Natural killer cell (primary cell): ENCODE data around the gene PHF20. TPM values are rescaled to one million over a fixed set of nuclear protein-coding genes. Genes with fewer than 3 reads are reported as not detected.

ENCODE experiments used
- ATAC-seq, 3 donors: fragments of 150-1000 bp in 2 of 3; fragments of 200-7000 bp in 1 of 3; cut with Tn5 transposase; 1 replicate in 1 of 3; 2 replicates in 2 of 3; pipeline ENCODE4 v1.10.0; 2021; ENCODE audit warnings: mild to moderate bottlenecking in 2 of 3, moderate library complexity in 2 of 3
- DNase-seq, 2 donors: peaks; one replicate each; pipeline versions ENCODE4 v3.0.0 to v3.0.0-alpha.2; 2013 to 2021; ENCODE audit warnings: mixed read lengths in 1 of 2
- H3K27ac ChIP-seq: one replicate; pipeline ENCODE4 v1.5.1; 2013; ENCODE audit warnings: mild to moderate bottlenecking, low read length
- H3K27me3 ChIP-seq: one replicate; pipeline ENCODE4 v1.6.1; 2013; ENCODE audit warnings: low read length; ENCODE audit not compliant: control insufficient read depth, insufficient read depth
- H3K36me3 ChIP-seq: one replicate; pipeline ENCODE4 v1.6.1; 2013; ENCODE audit warnings: low read length; ENCODE audit not compliant: control insufficient read depth, insufficient read depth
- H3K4me1 ChIP-seq: one replicate; pipeline ENCODE4 v1.6.1; 2013; ENCODE audit warnings: low read length; ENCODE audit not compliant: control insufficient read depth, insufficient read depth
- H3K4me3 ChIP-seq: one replicate; pipeline ENCODE4 v1.5.1; 2013; ENCODE audit warnings: low read length
- H3K9me3 ChIP-seq: one replicate; pipeline ENCODE4 v1.6.1; 2013; ENCODE audit warnings: low read length; ENCODE audit not compliant: control insufficient read depth, insufficient read depth
- H3K27ac Mint-ChIP-seq, 2 donors: one replicate each; pipeline ENCODE4 v1.8.0; 2022; ENCODE audit warnings: mild to moderate bottlenecking in 2 of 2, mixed read lengths in 2 of 2, moderate library complexity in 1 of 2
- H3K27me3 Mint-ChIP-seq, 2 donors: one replicate each; pipeline ENCODE4 v1.8.0; 2022; ENCODE audit warnings: low read depth in 2 of 2, mixed read lengths in 2 of 2
- H3K36me3 Mint-ChIP-seq: one replicate; pipeline ENCODE4 v1.8.0; 2022; ENCODE audit warnings: mixed read lengths
- H3K4me1 Mint-ChIP-seq, 2 donors: one replicate each; pipeline ENCODE4 v1.8.0; 2022; ENCODE audit warnings: mixed read lengths in 2 of 2
- H3K4me3 Mint-ChIP-seq: one replicate; pipeline ENCODE4 v1.8.0; 2022; ENCODE audit warnings: mild to moderate bottlenecking, moderate library complexity, mixed read lengths
- H3K9me3 Mint-ChIP-seq, 2 donors: one replicate each; pipeline ENCODE4 v1.8.0; 2022; ENCODE audit warnings: mixed read lengths in 2 of 2
- WGBS: methylation state at CpG from one replicate; pipeline ENCODE4 v1.1.7; 2013; ENCODE audit warnings: missing lambda C conversion rate; ENCODE audit not compliant: insufficient coverage; 5-methylcytosine and 5-hydroxymethylcytosine counted together
- intact Hi-C: fragments of 100-400 bp; cut with micrococcal nuclease; formaldehyde crosslinking; loops from one replicate; pipeline ENCODE4 v1.14.2; 2022
- total RNA-seq, 4 donors: library from RNA; stranded (reverse); fragments of 120-200 nt in 1 of 4; gene quantifications; one replicate each; pipeline versions ENCODE4 v1.2.3 to v1.2.4, GENCODE V29; 2013 to 2022
- TF ChIP-seq, protein P1 (sequence below): fragments of 200-600 bp; IDR thresholded peaks from one replicate; pipeline ENCODE4 v1.8.0; 2022; ENCODE audit warnings: antibody characterized with exemption

The PHF20 gene
- total RNA-seq, 3 donors from 2014 or later (not counting 1 experiment from before 2014, with no cell fraction given) = 151 to 165 (median 161) TPM

DNA sequence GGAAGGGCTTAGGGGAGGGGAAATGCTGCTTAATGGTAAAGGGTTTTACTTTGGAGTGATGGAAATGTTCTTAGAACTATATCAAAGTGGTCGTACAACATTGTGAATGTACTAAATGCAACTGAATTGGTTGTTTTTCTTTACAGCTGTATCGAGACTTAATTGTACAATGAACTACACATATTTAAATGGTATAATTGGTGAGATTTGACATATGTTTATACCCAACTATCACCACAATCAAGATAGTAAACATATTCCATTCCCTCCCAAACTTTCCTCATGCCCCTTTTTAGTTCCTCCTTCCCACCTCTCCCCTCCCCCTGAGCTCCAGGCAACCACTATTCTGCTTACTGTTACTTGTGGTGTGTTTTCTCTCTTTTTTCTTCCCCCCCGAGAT is 138.4 kb downstream of the PHF20 start:
- no peaks in the 10 kb centered on the region for H3K4me1 ChIP-seq
- intact Hi-C loops = no loop called here
- H3K36me3 ChIP-seq = peaks cover 30% of the 10 kb centered on the region
- no peaks in the 10 kb centered on the region for H3K9me3 ChIP-seq
- H3K27me3 ChIP-seq = no peaks in the 10 kb centered on the region
- no peak overlapping the region for H3K27ac ChIP-seq
- Mint-ChIP-seq H3K36me3 (no peaks in the 10 kb centered on the region), H3K4me1 (peaks cover 19 to 25% of the 10 kb centered on the region in 2 donors), H3K27ac (peak overlapping the region in 1 of 2 donors; percentile 16), H3K27me3 (no peaks in the 10 kb centered on the region), H3K9me3 (no peaks in the 10 kb centered on the region), H3K4me3 (no peak overlapping the region)
- DNase-seq (no peak), ATAC-seq (no peak)
- TF ChIP-seq, protein P1, sequence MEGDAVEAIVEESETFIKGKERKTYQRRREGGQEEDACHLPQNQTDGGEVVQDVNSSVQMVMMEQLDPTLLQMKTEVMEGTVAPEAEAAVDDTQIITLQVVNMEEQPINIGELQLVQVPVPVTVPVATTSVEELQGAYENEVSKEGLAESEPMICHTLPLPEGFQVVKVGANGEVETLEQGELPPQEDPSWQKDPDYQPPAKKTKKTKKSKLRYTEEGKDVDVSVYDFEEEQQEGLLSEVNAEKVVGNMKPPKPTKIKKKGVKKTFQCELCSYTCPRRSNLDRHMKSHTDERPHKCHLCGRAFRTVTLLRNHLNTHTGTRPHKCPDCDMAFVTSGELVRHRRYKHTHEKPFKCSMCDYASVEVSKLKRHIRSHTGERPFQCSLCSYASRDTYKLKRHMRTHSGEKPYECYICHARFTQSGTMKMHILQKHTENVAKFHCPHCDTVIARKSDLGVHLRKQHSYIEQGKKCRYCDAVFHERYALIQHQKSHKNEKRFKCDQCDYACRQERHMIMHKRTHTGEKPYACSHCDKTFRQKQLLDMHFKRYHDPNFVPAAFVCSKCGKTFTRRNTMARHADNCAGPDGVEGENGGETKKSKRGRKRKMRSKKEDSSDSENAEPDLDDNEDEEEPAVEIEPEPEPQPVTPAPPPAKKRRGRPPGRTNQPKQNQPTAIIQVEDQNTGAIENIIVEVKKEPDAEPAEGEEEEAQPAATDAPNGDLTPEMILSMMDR = no peak
- 100% methylated on average over 2 of the region's 3 CpGs for WGBS
- H3K4me3 ChIP-seq = no peak overlapping the region

DNA sequence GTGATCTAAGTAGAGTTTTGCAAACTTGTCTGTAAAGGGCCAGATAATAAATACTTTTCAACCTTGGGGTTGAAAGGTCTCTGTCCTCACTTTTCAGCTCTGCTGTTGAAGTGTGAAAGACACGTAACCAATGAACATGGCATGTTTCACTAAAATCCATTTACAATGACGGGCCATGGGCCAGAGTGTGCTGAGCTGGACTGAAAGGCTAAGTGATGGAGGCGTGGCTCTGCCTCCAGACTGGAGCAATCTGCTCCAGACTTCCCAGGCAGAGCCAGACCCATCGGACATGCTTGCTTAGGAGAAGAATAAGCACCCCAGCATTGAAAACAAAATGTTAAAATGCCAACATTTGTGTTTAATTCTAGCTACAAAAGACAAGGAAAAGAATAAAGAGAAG is 141.1 kb downstream of the PHF20 start:
- H3K36me3 Mint-ChIP-seq = peaks cover 7% of the 10 kb centered on the region
- peaks cover 11 to 15% of the 10 kb centered on the region in 2 donors for H3K4me1 Mint-ChIP-seq
- H3K4me1 ChIP-seq = no peaks in the 10 kb centered on the region
- TF ChIP-seq, protein P1 = no peak
- no peaks in the 10 kb centered on the region for H3K27me3 ChIP-seq
- no peak overlapping the region for H3K4me3 ChIP-seq
- H3K9me3 Mint-ChIP-seq = no peaks in the 10 kb centered on the region
- H3K36me3 ChIP-seq = peaks cover 33% of the 10 kb centered on the region
- no peak overlapping the region for H3K4me3 Mint-ChIP-seq
- DNase-seq (no peak), ATAC-seq (no peak)
- no peak overlapping the region for H3K27ac Mint-ChIP-seq
- intact Hi-C loops = no loop called here
- H3K9me3 ChIP-seq = no peaks in the 10 kb centered on the region
- H3K27ac ChIP-seq = no peak overlapping the region
- WGBS = 97% methylated on average over 4 of the region's 4 CpGs
- no peaks in the 10 kb centered on the region for H3K27me3 Mint-ChIP-seq

DNA sequence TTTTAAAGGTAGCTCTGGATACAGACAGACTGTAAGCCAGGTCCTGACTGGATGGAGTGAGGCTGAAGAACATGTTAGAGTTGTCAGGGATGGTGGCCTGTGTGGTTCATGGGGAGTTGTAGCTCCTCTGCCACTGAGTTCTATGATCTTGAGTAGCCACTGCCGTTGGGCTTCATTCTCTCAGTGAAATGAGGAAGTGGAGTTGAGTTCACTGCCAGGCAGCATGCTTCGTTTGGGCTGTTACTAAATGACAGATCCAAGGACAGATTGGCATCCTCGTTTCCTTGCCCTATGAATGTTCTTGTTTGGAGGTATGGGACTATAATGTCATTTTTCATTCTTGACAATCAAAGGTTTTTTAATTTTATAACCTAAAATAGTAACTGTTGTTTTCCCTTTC is 145.3 kb downstream of the PHF20 start:
- no peaks in the 10 kb centered on the region for H3K27me3 ChIP-seq
- Mint-ChIP-seq H3K4me3 (no peak overlapping the region), H3K27ac (peak overlapping the region in 1 of 2 donors; percentile 32), H3K27me3 (no peaks in the 10 kb centered on the region), H3K4me1 (no peaks in the 10 kb centered on the region), H3K9me3 (no peaks in the 10 kb centered on the region), H3K36me3 (peaks cover 20% of the 10 kb centered on the region)
- H3K27ac ChIP-seq = no peak overlapping the region
- TF ChIP-seq, protein P1 = no peak
- H3K9me3 ChIP-seq = no peaks in the 10 kb centered on the region
- no peaks in the 10 kb centered on the region for H3K4me1 ChIP-seq
- intact Hi-C loops = no loop called here
- no peak overlapping the region for H3K4me3 ChIP-seq
- no peak for ATAC-seq
- DNase-seq = no peak
- peaks cover 62% of the 10 kb centered on the region for H3K36me3 ChIP-seq
- WGBS = 54% methylated on average over 3 of the region's 3 CpGs

DNA sequence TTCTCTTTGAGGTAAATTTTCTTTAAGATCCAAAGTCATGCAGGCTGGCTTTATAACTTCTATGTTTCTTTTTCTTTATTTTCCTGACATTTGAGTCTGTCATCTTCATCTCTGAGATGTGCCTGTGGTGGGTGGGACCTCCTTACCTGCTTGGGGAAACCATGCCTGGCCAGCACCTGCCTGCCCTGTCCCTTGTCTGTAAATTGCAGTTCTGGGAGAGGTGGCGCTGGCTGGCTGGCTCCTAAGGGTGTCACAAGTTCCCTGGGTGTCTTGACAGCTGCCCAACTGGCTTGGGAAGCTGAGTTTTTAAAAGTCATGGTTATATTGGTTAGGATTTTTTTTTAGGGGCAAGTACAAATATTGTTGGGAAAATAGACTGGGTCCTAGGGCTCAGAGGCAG is 146.2 kb downstream of the PHF20 start:
- Histone ChIP-seq H3K4me3 (no peak overlapping the region), H3K4me1 (no peaks in the 10 kb centered on the region), H3K27me3 (no peaks in the 10 kb centered on the region), H3K36me3 (peaks cover 58% of the 10 kb centered on the region), H3K27ac (no peak overlapping the region), H3K9me3 (no peaks in the 10 kb centered on the region)
- TF ChIP-seq, protein P1 = no peak
- ATAC-seq = no peak
- Mint-ChIP-seq H3K4me1 (no peaks in the 10 kb centered on the region), H3K36me3 (peaks cover 20% of the 10 kb centered on the region), H3K27me3 (no peaks in the 10 kb centered on the region), H3K27ac (peak overlapping the region in 1 of 2 donors; percentile 32), H3K4me3 (no peak overlapping the region), H3K9me3 (no peaks in the 10 kb centered on the region)
- no peak for DNase-seq
- WGBS = 95% methylated on average over 1 of the region's 1 CpG
- intact Hi-C loops = no loop called here
